Subcutaneous abdominal adipose tissue (tissue), 5 donors: Measurements from ENCODE around the gene RPGRIP1L.

Source experiments
- H3K27ac ChIP-seq: one replicate; pipeline ENCODE4 v1.7.0; 2013; ENCODE audit warnings: low read depth, mild to moderate bottlenecking, inconsistent platforms, low read length, moderate library complexity
- H3K27me3 ChIP-seq, 5 donors: one replicate each; pipeline ENCODE4 v1.7.0; 2013; ENCODE audit warnings: low read length in 5 of 5, inconsistent platforms in 1 of 5; ENCODE audit not compliant: control insufficient read depth in 5 of 5, insufficient read depth in 4 of 5
- H3K36me3 ChIP-seq, 5 donors: one replicate each; pipeline ENCODE4 v1.7.0; 2013; ENCODE audit warnings: low read length in 5 of 5; ENCODE audit not compliant: control insufficient read depth in 5 of 5, insufficient read depth in 5 of 5
- H3K4me1 ChIP-seq, 5 donors: one replicate each; pipeline ENCODE4 v1.7.0; 2013; ENCODE audit warnings: low read length in 5 of 5, mild to moderate bottlenecking in 3 of 5, moderate library complexity in 1 of 5; ENCODE audit not compliant: control insufficient read depth in 5 of 5, insufficient read depth in 5 of 5
- H3K4me3 ChIP-seq, 5 donors: one replicate each; pipeline ENCODE4 v1.7.0; 2013; ENCODE audit warnings: low read length in 5 of 5, low read depth in 1 of 5
- H3K9ac ChIP-seq, 5 donors: one replicate each; pipeline ENCODE4 v1.7.0; 2013; ENCODE audit warnings: low read length in 5 of 5, mild to moderate bottlenecking in 4 of 5, moderate library complexity in 3 of 5
- H3K9me3 ChIP-seq, 5 donors: one replicate each; pipeline ENCODE4 v1.7.0; 2013; ENCODE audit warnings: low read length in 5 of 5; ENCODE audit not compliant: control insufficient read depth in 5 of 5
- donor health status: healthy.
- donor health status: healthy.
- donor health status: healthy.
- donor health status: healthy.
- donor health status: healthy.

The RPGRIP1L gene

DNA sequence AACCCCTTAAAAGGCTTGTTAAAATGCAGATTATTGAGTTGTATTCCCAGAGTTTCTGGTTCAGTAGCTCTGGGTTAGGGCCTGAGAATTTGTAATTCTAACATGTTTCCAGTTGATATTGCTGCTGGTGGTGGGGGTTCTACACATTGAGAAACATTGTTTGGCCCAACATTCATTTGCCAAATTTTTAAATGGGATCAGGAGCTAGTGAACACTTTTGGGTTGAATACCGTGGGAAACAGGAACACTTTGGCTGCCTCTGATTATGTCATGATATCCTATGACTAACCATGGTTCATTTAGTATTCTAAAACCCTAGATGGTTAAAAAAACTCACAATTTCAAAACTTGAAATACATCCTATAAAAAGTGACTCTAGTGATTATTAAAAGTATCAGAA is 89.3 kb downstream of the RPGRIP1L start:
- no peaks in the 10 kb centered on the region for H3K9me3 ChIP-seq
- H3K9ac ChIP-seq = no peak overlapping the region
- H3K4me1 ChIP-seq = no peaks in the 10 kb centered on the region
- no peak overlapping the region for H3K4me3 ChIP-seq
- no peaks in the 10 kb centered on the region for H3K27me3 ChIP-seq
- no peak overlapping the region for H3K27ac ChIP-seq
- no peaks in the 10 kb centered on the region for H3K36me3 ChIP-seq

GRCh38 chr16:53612003-53612402 is 91.7 kb downstream of the RPGRIP1L start:
- no peak overlapping the region for H3K9ac ChIP-seq
- no peak overlapping the region for H3K4me3 ChIP-seq
- H3K27ac ChIP-seq = no peak overlapping the region
- no peaks in the 10 kb centered on the region for H3K4me1 ChIP-seq
- no peaks in the 10 kb centered on the region for H3K27me3 ChIP-seq
- no peaks in the 10 kb centered on the region for H3K9me3 ChIP-seq
- H3K36me3 ChIP-seq = peaks cover 0 to under 1% (median 0%) of the 10 kb centered on the region in 5 donors

GRCh38 chr16:53611179-53611696 is 92.4 kb downstream of the RPGRIP1L start:
- Histone ChIP-seq H3K27ac (no peak overlapping the region), H3K27me3 (no peaks in the 10 kb centered on the region), H3K9ac (no peak overlapping the region), H3K4me3 (no peak overlapping the region), H3K4me1 (no peaks in the 10 kb centered on the region), H3K36me3 (peaks cover 0 to 2% (median 0%) of the 10 kb centered on the region in 5 donors), H3K9me3 (no peaks in the 10 kb centered on the region)

- Histone ChIP-seq H3K27ac (no peak overlapping the region), H3K4me3 (no peak overlapping the region), H3K4me1 (no peaks in the 10 kb centered on the region), H3K36me3 (peaks cover 0 to 3% (median 0%) of the 10 kb centered on the region in 5 donors), H3K27me3 (no peaks in the 10 kb centered on the region), H3K9me3 (peaks cover 0 to 2% (median 0%) of the 10 kb centered on the region in 5 donors), H3K9ac (no peak overlapping the region)
These were observed 94.1 kb downstream of the RPGRIP1L start for GRCh38 chr16:53609536-53609935.

DNA sequence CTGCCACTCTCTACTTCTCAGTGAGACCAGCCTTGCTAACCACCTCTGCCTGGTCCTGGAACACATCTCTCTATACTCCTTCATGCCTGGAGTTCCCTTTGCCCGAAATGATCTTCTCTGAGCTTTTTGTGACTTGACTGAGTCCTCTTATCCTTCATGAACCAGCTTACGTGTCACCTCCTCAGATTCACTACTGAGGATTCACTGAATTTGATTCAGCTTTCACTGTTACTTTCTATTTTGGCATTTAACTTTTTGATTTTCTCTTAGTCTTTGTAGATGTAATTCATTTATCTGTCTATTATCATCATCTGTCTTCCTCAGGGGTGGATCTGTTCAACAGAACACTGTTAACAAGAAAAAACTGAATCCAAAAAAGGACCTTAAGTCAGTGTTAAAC is 95.6 kb downstream of the RPGRIP1L start:
- Histone ChIP-seq H3K27me3 (no peaks in the 10 kb centered on the region), H3K27ac (no peak overlapping the region), H3K4me3 (no peak overlapping the region), H3K9me3 (peaks cover 0 to 3% (median 0%) of the 10 kb centered on the region in 5 donors), H3K36me3 (peaks cover 0 to 6% (median 0%) of the 10 kb centered on the region in 5 donors), H3K9ac (no peak overlapping the region), H3K4me1 (no peaks in the 10 kb centered on the region)

DNA sequence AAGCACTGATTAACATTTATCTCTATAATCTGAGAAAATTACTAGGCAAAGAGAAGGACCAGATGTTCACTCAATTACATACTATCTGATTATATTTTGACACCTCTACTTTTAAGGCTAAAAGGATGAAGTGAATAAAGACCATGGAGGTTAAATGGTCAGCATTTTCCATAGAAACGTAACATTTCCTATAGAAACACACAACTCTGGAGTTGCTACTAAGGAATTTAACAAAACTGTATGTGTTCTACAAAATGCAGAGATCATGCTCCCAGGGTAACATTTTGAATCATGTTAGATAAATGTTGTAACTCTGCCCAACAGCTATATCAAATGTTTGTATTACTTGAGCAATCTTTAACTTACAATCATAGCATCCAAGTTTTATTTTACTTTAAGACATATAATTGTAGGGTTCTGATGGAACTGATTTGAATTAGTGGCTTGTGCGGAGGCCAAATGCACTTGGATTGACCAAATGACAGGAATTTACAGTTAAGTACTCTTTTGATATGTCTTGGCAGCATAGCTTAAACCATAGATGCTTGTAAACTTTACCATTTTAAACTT is 97.7 kb downstream of the RPGRIP1L start:
- H3K27me3 ChIP-seq = no peaks in the 10 kb centered on the region
- no peak overlapping the region for H3K9ac ChIP-seq
- no peak overlapping the region for H3K4me3 ChIP-seq
- H3K27ac ChIP-seq = no peak overlapping the region
- H3K9me3 ChIP-seq = peaks cover 0 to 3% (median 0%) of the 10 kb centered on the region in 5 donors
- peaks cover 0 to 9% (median 0%) of the 10 kb centered on the region in 5 donors for H3K36me3 ChIP-seq
- H3K4me1 ChIP-seq = no peaks in the 10 kb centered on the region

- peaks cover 0 to 9% (median 0%) of the 10 kb centered on the region in 5 donors for H3K36me3 ChIP-seq
- H3K4me3 ChIP-seq = no peak overlapping the region
- peaks cover 0 to 3% (median 0%) of the 10 kb centered on the region in 5 donors for H3K9me3 ChIP-seq
- H3K27me3 ChIP-seq = no peaks in the 10 kb centered on the region
- H3K27ac ChIP-seq = no peak overlapping the region
- no peak overlapping the region for H3K9ac ChIP-seq
- no peaks in the 10 kb centered on the region for H3K4me1 ChIP-seq
These were observed 98.3 kb downstream of the RPGRIP1L start for GRCh38 chr16:53605356-53605755.

- Histone ChIP-seq H3K36me3 (peaks cover 0 to 9% (median 0%) of the 10 kb centered on the region in 5 donors), H3K27me3 (no peaks in the 10 kb centered on the region), H3K9ac (no peak overlapping the region), H3K4me3 (no peak overlapping the region), H3K4me1 (no peaks in the 10 kb centered on the region), H3K9me3 (peaks cover 0 to 3% (median 0%) of the 10 kb centered on the region in 5 donors), H3K27ac (no peak overlapping the region)
These were observed 101.7 kb downstream of the RPGRIP1L start for GRCh38 chr16:53601961-53602360.

- no peak overlapping the region for H3K9ac ChIP-seq
These were observed 103.0 kb downstream of the RPGRIP1L start for GRCh38 chr16:53600616-53601015.

GRCh38 chr16:53600126-53600525 is 103.5 kb downstream of the RPGRIP1L start:
- Histone ChIP-seq H3K4me3 (no peak overlapping the region), H3K36me3 (peaks cover 0 to 6% (median 0%) of the 10 kb centered on the region in 5 donors), H3K27me3 (no peaks in the 10 kb centered on the region), H3K27ac (no peak overlapping the region), H3K4me1 (no peaks in the 10 kb centered on the region), H3K9ac (no peak overlapping the region), H3K9me3 (peaks cover 0 to 5% (median 0%) of the 10 kb centered on the region in 5 donors)

More at GRCh38 chr16:53600616-53601015, 103.0 kb downstream of the RPGRIP1L start:
- no peaks in the 10 kb centered on the region for H3K4me1 ChIP-seq
- H3K27me3 ChIP-seq = no peaks in the 10 kb centered on the region
- no peak overlapping the region for H3K27ac ChIP-seq
- H3K36me3 ChIP-seq = peaks cover 0 to 9% (median 0%) of the 10 kb centered on the region in 5 donors
- H3K4me3 ChIP-seq = no peak overlapping the region
- peaks cover 0 to 3% (median 0%) of the 10 kb centered on the region in 5 donors for H3K9me3 ChIP-seq
